ENCODE data around the gene SCGB3A2.

- TF ChIP-seq CTCF (IDR thresholded peaks at IDR 0.05) (peak; percentile 92), EZH2 (IDR thresholded peaks at IDR 0.05) (no peak), EZH2phosphoT487 (IDR thresholded peaks at IDR 0.05) (no peak)
These were observed 21.0 kb upstream of the SCGB3A2 start for GRCh38 chr5:147857302-147858129.
